HepG2 (cell line): Measurements from ENCODE around the gene POMT1. TPM values are rescaled to one million over a fixed set of nuclear protein-coding genes. Genes with fewer than 3 reads are reported as not detected.

Experiments used
- ATAC-seq: fragments of 200-7000 bp; cut with Tn5 transposase; 3 replicates; pipeline ENCODE4 v1.9.1; 2020; ENCODE audit warnings: mild to moderate bottlenecking, moderate library complexity
- BruUV-seq: library from RNA; stranded (reverse); fragments of 400-500 nt; replicated peaks from 2 replicates; lab custom pipeline; 2021; lab: Mats Ljungman, UMichigan
- CTCF ChIA-PET: fragments of 300-600 bp; formaldehyde crosslinking; extraction: SDS; loops from one replicate; lab custom pipeline; 2021; ENCODE audit warnings: low total read pairs, inconsistent platforms, low intra/inter-chr PET ratio; lab: Yijun Ruan, JAX
- POLR2A ChIA-PET: fragments of 350-600 bp; sonication (Branson Sonifier 250); formaldehyde crosslinking; loops from one replicate; lab custom pipeline; 2020; ENCODE audit warnings: antibody characterized with exemption, inconsistent platforms; lab: Yijun Ruan, JAX
- DNase-seq: peaks from one replicate; pipeline ENCODE4 v3.0.0-alpha.2; 2015; ENCODE audit warnings: low spot score
- FAIRE-seq: peaks from 3 replicates; lab custom pipeline; 2011; peaks lifted over from hg19 to GRCh38; lab: Jason Lieb, UNC
- H2AFZ ChIP-seq: one replicate; pipeline ENCODE4 v1.6.1; 2011; ENCODE audit warnings: low read length, inconsistent platforms
- H3K27ac ChIP-seq: fragments of 300-600 bp; 3 replicates; pipeline ENCODE4 v1.8.0; 2011; ENCODE audit warnings: mixed run types, mild to moderate bottlenecking, mixed read lengths, low read length, inconsistent platforms; ENCODE audit not compliant: insufficient read depth; ENCODE audit errors: extremely low read length
- H3K27me3 ChIP-seq, 2 experiments: fragments of 200-600 bp in 1 of 2; 2 replicates in 1 of 2; 3 replicates in 1 of 2; pipeline versions ENCODE4 v1.6.0 to v1.8.0; 2011; ENCODE audit warnings: low read length in 2 of 2, mild to moderate bottlenecking in 2 of 2, moderate library complexity in 2 of 2, inconsistent platforms in 1 of 2; ENCODE audit not compliant: insufficient read depth in 2 of 2, control insufficient read depth in 1 of 2
- H3K36me3 ChIP-seq, 2 experiments: fragments of 200-600 bp in 1 of 2; replicated peaks in 1 of 2; 2 replicates in 1 of 2; 3 replicates in 1 of 2; pipeline versions ENCODE4 v1.5.1 to v1.8.0; 2011; ENCODE audit warnings: low read length in 2 of 2, inconsistent platforms in 1 of 2; ENCODE audit not compliant: insufficient read depth in 2 of 2, control insufficient read depth in 1 of 2
- H3K4me1 ChIP-seq: 2 replicates; pipeline ENCODE4 v1.5.1; 2012; ENCODE audit warnings: low read length, inconsistent platforms; ENCODE audit not compliant: insufficient read depth
- H3K4me2 ChIP-seq: 2 replicates; pipeline ENCODE4 v1.6.0; 2011; ENCODE audit warnings: low read depth, low read length, inconsistent platforms
- H3K4me3 ChIP-seq, 3 experiments: fragments of 200-600 bp in 1 of 3; sonication (generic), shearing (Covaris generic) in 1 of 3; replicated peaks in 1 of 3; 2 replicates each; pipeline ENCODE4 v1.5.1; 2011 to 2016; ENCODE audit warnings: low read length in 3 of 3, inconsistent platforms in 2 of 3, low read depth in 2 of 3, mild to moderate bottlenecking in 2 of 3, control low read depth in 1 of 3, mixed read lengths in 1 of 3; ENCODE audit not compliant: insufficient read depth in 1 of 3
- H3K79me2 ChIP-seq: one replicate; pipeline ENCODE4 v1.6.1; 2011; ENCODE audit warnings: low read length, inconsistent platforms; ENCODE audit not compliant: insufficient read depth
- H3K9ac ChIP-seq: 2 replicates; pipeline ENCODE4 v1.6.0; 2011; ENCODE audit warnings: mild to moderate bottlenecking, low read depth, low read length, inconsistent platforms; ENCODE audit not compliant: insufficient read depth
- H3K9me3 ChIP-seq: 2 replicates; pipeline ENCODE4 v1.5.1; 2012; ENCODE audit warnings: mild to moderate bottlenecking, low read length
- H4K20me1 ChIP-seq: 2 replicates; pipeline ENCODE4 v1.6.0; 2011; ENCODE audit warnings: inconsistent platforms, mild to moderate bottlenecking, low read length, moderate library complexity; ENCODE audit not compliant: insufficient read depth
- CREB1 ChIP-seq, 2 experiments: fragments of 450-650 bp in 1 of 2; IDR thresholded peaks; 2 replicates each; pipeline ENCODE4 v1.6.1; 2016 to 2017; ENCODE audit warnings: control low read depth in 1 of 2, mild to moderate bottlenecking in 1 of 2, missing compliant biosample characterization in 1 of 2, missing genetic modification characterization in 1 of 2
- FOXJ3 ChIP-seq: sonication (generic); formaldehyde crosslinking; IDR thresholded peaks from 2 replicates; pipeline ENCODE4 v1.4.0; 2020; ENCODE audit warnings: missing genetic modification reagents, mild to moderate bottlenecking, borderline replicate concordance
- GABPA ChIP-seq, 2 experiments: IDR thresholded peaks; 2 replicates each; pipeline ENCODE4 v1.6.1; 2011 to 2016; ENCODE audit warnings: low read depth in 2 of 2, low read length in 1 of 2, missing biosample characterization in 1 of 2, missing genetic modification characterization in 1 of 2
- IKZF4 ChIP-seq: sonication (generic); formaldehyde crosslinking; IDR thresholded peaks from 2 replicates; pipeline ENCODE4 v1.5.1; 2020; ENCODE audit warnings: borderline replicate concordance, mild to moderate bottlenecking, low read depth, missing genetic modification reagents; ENCODE audit errors: not compliant biosample characterization
- KDM2A ChIP-seq: sonication (generic); formaldehyde crosslinking; IDR thresholded peaks from 2 replicates; pipeline ENCODE4 v1.4.0; 2020; ENCODE audit warnings: low read depth, missing genetic modification reagents, borderline replicate concordance
- RFX1 ChIP-seq: fragments of 450-650 bp; IDR thresholded peaks from 2 replicates; pipeline ENCODE4 v1.6.1; 2017
- ZBTB20 ChIP-seq: sonication (generic); formaldehyde crosslinking; IDR thresholded peaks from 2 replicates; pipeline ENCODE4 v1.8.1; 2023; ENCODE audit warnings: missing genetic modification reagents, low read depth, mild to moderate bottlenecking, borderline replicate concordance
- ZFAT ChIP-seq: sonication (generic); formaldehyde crosslinking; conservative IDR thresholded peaks from 2 replicates; pipeline ENCODE4 v1.8.1; 2023; ENCODE audit warnings: missing genetic modification reagents, inconsistent platforms
- ZNF33B ChIP-seq: sonication (generic); formaldehyde crosslinking; IDR thresholded peaks from 2 replicates; pipeline ENCODE4 v1.5.1; 2020; ENCODE audit warnings: mild to moderate bottlenecking, missing genetic modification reagents
- ZNF543 ChIP-seq: sonication (generic); formaldehyde crosslinking; IDR thresholded peaks from 2 replicates; pipeline ENCODE4 v1.4.0; 2020; ENCODE audit warnings: mild to moderate bottlenecking, missing genetic modification reagents
- WGBS: methylation state at CpG from one replicate; pipeline ENCODE4 v1.1.6; 2017; ENCODE audit warnings: low lambda C conversion rate; 5-methylcytosine and 5-hydroxymethylcytosine counted together
- in situ Hi-C: cut with HindIII; loops from 2 replicates; pipeline ENCODE4 v1.10.0; 2017; ENCODE audit warnings: low pct_unique_long_range_greater_than_20kb; ENCODE audit not compliant: extremely low pct_ligation_motif_present
- intact Hi-C: fragments of 100-400 bp; cut with micrococcal nuclease; formaldehyde crosslinking; loops from one replicate; pipeline ENCODE4 v1.10.0; 2022; ENCODE audit not compliant: unreplicated experiment
- polyA plus RNA-seq, 8 experiments: library from polyadenylated mRNA; depleted of rRNA in 3 of 8; stranded (reverse) in 7 of 8; unstranded in 1 of 8; fragments of >200 nt; fragmentation: Illumina TruSeq in 4 of 8; extraction: Trizol in 4 of 8; gene quantifications; 2 replicates each; pipeline versions ENCODE4 v1.2.1 to v1.2.3, GENCODE V29; 2011 to 2016; ENCODE audit warnings: low read depth in 4 of 8, missing spikeins in 1 of 8, mixed read lengths in 1 of 8; ENCODE audit not compliant: insufficient read depth in 1 of 8
- total RNA-seq, 5 experiments: library from RNA; depleted of rRNA; stranded (reverse); fragments of >200 nt; fragmentation: Illumina TruSeq; extraction: Trizol; gene quantifications; 2 replicates each; pipeline ENCODE4 v1.2.3, GENCODE V29; 2016; ENCODE audit warnings: low read depth in 1 of 5
- TF ChIP-seq, protein P1 (sequence below): IDR thresholded peaks from 2 replicates; pipeline ENCODE4 v1.6.1; 2016; ENCODE audit warnings: low read depth
- TF ChIP-seq, protein P2 (sequence below): sonication (generic); formaldehyde crosslinking; IDR thresholded peaks from 2 replicates; pipeline ENCODE4 v1.8.1; 2022; ENCODE audit warnings: low read depth, mild to moderate bottlenecking, missing genetic modification reagents
- TF ChIP-seq, protein P3 (sequence below): IDR thresholded peaks from 2 replicates; pipeline ENCODE4 v1.6.1; 2016; ENCODE audit warnings: missing genetic modification reagents, missing compliant biosample characterization
- TF ChIP-seq, protein P4 (sequence below): sonication (generic); formaldehyde crosslinking; IDR thresholded peaks from 2 replicates; pipeline ENCODE4 v1.8.0; 2022; ENCODE audit warnings: missing genetic modification reagents, mild to moderate bottlenecking, moderate library complexity, borderline replicate concordance
- TF ChIP-seq, protein P5 (sequence below): sonication (generic); formaldehyde crosslinking; conservative IDR thresholded peaks from 2 replicates; pipeline ENCODE4 v1.4.0; 2020; ENCODE audit warnings: missing genetic modification reagents

POMT1 gene
- total and polyA plus RNA-seq, 2 of the 13 experiments (the other 11 are each of a cell fraction or from before 2014, with no cell fraction given) = 21.6 to 22.7 TPM

DNA sequence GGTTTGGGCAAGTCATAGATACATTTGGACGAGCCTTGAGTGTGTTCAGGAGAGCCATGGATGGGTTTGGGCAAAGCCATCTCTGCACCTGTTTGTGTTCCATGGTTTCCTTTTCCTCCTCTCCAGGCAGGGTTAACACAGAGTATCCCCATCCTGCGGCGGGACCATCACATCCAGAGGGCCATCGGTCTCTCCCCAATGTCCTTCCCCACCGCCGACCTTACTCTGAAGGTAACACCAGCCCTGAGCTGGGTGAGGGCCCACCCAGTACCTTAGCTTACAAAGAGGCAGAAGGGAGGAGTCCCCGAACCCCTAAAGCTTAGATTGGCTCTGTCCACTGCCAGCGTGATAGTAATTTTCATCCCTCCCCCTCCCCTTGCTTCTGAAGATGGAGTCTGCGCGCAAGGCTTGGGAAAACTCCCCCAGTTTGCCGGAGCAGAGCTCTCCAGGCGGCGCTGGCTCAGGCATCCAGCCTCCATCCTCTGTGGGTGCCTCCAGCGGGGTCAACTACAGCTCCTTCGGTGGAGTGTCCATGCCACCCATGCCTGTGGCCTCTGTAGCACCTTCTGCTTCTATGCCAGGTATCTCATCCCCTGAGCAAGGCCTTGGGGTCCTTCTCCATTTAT, 18.0 kb upstream of the POMT1 start:
- CTCF ChIA-PET = no interaction called here
- no peaks in the 10 kb centered on the region for H3K79me2 ChIP-seq
- POLR2A ChIA-PET = no interaction called here
- in situ Hi-C loops = no loop called here
- H3K27me3 ChIP-seq = no peaks in the 10 kb centered on the region
- H3K9me3 ChIP-seq = no peaks in the 10 kb centered on the region
- H3K4me2 ChIP-seq = no peak overlapping the region
- H4K20me1 ChIP-seq = peaks cover 3% of the 10 kb centered on the region; the same call in 1 of the 2 replicates
- H3K4me3 ChIP-seq = no peak overlapping the region
- H3K9ac ChIP-seq = no peak overlapping the region
- DNase-seq (no peak), ATAC-seq (no peak), FAIRE-seq (no peak)
- no peak overlapping the region for H3K27ac ChIP-seq
- WGBS = 93% methylated on average over 10 of the region's 15 CpGs
- BruUV-seq = no TSS peak
- intact Hi-C loops = no loop called here
- no peak overlapping the region for H2AFZ ChIP-seq
- H3K4me1 ChIP-seq = no peaks in the 10 kb centered on the region
- peaks cover 65 to 94% of the 10 kb centered on the region in 2 experiments for H3K36me3 ChIP-seq
- TF ChIP-seq, protein P1, sequence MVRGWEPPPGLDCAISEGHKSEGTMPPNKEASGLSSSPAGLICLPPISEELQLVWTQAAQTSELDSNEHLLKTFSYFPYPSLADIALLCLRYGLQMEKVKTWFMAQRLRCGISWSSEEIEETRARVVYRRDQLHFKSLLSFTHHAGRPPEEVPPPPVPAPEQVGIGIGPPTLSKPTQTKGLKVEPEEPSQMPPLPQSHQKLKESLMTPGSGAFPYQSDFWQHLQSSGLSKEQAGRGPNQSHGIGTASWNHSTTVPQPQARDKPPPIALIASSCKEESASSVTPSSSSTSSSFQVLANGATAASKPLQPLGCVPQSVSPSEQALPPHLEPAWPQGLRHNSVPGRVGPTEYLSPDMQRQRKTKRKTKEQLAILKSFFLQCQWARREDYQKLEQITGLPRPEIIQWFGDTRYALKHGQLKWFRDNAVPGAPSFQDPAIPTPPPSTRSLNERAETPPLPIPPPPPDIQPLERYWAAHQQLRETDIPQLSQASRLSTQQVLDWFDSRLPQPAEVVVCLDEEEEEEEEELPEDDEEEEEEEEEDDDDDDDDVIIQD (CRISPR knock-in tag) = no peak
- no peak for TF ChIP-seq ZNF33B (CRISPR knock-in tag)
- TF ChIP-seq CREB1 (IDR thresholded peaks at IDR 0.05) = no peak
- TF ChIP-seq CREB1 (CRISPR knock-in tag; IDR thresholded peaks at IDR 0.05) = no peak
- no peak for TF ChIP-seq IKZF4 (CRISPR knock-in tag)
- TF ChIP-seq ZFAT (CRISPR knock-in tag) = no peak
- TF ChIP-seq KDM2A (CRISPR knock-in tag) = no peak
- no peak for TF ChIP-seq FOXJ3 (CRISPR knock-in tag)
- TF ChIP-seq ZBTB20 (CRISPR knock-in tag) = no peak
- TF ChIP-seq, protein P2, sequence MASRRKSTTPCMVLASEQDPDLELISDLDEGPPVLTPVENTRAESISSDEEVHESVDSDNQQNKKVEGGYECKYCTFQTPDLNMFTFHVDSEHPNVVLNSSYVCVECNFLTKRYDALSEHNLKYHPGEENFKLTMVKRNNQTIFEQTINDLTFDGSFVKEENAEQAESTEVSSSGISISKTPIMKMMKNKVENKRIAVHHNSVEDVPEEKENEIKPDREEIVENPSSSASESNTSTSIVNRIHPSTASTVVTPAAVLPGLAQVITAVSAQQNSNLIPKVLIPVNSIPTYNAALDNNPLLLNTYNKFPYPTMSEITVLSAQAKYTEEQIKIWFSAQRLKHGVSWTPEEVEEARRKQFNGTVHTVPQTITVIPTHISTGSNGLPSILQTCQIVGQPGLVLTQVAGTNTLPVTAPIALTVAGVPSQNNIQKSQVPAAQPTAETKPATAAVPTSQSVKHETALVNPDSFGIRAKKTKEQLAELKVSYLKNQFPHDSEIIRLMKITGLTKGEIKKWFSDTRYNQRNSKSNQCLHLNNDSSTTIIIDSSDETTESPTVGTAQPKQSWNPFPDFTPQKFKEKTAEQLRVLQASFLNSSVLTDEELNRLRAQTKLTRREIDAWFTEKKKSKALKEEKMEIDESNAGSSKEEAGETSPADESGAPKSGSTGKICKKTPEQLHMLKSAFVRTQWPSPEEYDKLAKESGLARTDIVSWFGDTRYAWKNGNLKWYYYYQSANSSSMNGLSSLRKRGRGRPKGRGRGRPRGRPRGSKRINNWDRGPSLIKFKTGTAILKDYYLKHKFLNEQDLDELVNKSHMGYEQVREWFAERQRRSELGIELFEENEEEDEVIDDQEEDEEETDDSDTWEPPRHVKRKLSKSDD (CRISPR knock-in tag) = no peak
- TF ChIP-seq GABPA (IDR thresholded peaks at IDR 0.05; ENCODE audit: low read depth, low read length) = no peak
- no peak for TF ChIP-seq GABPA (CRISPR knock-in tag; IDR thresholded peaks at IDR 0.05; ENCODE audit: low read depth)
- TF ChIP-seq, protein P3, sequence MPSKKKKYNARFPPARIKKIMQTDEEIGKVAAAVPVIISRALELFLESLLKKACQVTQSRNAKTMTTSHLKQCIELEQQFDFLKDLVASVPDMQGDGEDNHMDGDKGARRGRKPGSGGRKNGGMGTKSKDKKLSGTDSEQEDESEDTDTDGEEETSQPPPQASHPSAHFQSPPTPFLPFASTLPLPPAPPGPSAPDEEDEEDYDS (CRISPR knock-in tag) = no peak
- no peak for TF ChIP-seq ZNF543 (CRISPR knock-in tag)
- TF ChIP-seq, protein P4, sequence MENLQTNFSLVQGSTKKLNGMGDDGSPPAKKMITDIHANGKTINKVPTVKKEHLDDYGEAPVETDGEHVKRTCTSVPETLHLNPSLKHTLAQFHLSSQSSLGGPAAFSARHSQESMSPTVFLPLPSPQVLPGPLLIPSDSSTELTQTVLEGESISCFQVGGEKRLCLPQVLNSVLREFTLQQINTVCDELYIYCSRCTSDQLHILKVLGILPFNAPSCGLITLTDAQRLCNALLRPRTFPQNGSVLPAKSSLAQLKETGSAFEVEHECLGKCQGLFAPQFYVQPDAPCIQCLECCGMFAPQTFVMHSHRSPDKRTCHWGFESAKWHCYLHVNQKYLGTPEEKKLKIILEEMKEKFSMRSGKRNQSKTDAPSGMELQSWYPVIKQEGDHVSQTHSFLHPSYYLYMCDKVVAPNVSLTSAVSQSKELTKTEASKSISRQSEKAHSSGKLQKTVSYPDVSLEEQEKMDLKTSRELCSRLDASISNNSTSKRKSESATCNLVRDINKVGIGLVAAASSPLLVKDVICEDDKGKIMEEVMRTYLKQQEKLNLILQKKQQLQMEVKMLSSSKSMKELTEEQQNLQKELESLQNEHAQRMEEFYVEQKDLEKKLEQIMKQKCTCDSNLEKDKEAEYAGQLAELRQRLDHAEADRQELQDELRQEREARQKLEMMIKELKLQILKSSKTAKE (CRISPR knock-in tag) = no peak
- TF ChIP-seq, protein P5, sequence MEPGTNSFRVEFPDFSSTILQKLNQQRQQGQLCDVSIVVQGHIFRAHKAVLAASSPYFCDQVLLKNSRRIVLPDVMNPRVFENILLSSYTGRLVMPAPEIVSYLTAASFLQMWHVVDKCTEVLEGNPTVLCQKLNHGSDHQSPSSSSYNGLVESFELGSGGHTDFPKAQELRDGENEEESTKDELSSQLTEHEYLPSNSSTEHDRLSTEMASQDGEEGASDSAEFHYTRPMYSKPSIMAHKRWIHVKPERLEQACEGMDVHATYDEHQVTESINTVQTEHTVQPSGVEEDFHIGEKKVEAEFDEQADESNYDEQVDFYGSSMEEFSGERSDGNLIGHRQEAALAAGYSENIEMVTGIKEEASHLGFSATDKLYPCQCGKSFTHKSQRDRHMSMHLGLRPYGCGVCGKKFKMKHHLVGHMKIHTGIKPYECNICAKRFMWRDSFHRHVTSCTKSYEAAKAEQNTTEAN (CRISPR knock-in tag) = no peak
- TF ChIP-seq RFX1 = no peak
